ENCODE results near the gene INTS11. TPM values are rescaled to one million over a fixed set of nuclear protein-coding genes. Genes with fewer than 3 reads are reported as not detected.
"Not testable (repeated sequence)": the region's sequence is repeated elsewhere in the genome, so short reads cannot be mapped to it uniquely, and the experiment has no call there.

Gene INTS11
- polyA plus RNA-seq, 3 donors: 110 to 159 (median 153) TPM

GRCh38 chr1:1316199-1316598 lies 8.3 kb downstream of the INTS11 start:
- DNase-seq: not testable (repeated sequence)

GRCh38 chr1:1315435-1315954 lies 9.0 kb downstream of the INTS11 start:
- no peak for DNase-seq

GRCh38 chr1:1314678-1315335 lies 9.7 kb downstream of the INTS11 start:
- no peak for DNase-seq

- no peak for DNase-seq
Measured at GRCh38 chr1:1314237-1314586, 10.2 kb downstream of the INTS11 start.

GRCh38 chr1:1313500-1314236 lies 10.8 kb downstream of the INTS11 start:
- no peak for DNase-seq

GRCh38 chr1:1312450-1313314 lies 11.8 kb downstream of the INTS11 start:
- DNase-seq: no peak

GRCh38 chr1:1311107-1312104 lies 13.1 kb downstream of the INTS11 start:
- no peak for DNase-seq

- DNase-seq: no peak
Measured at GRCh38 chr1:1310476-1311053, 13.9 kb downstream of the INTS11 start.

- no peak for DNase-seq
Measured at GRCh38 chr1:1310109-1310385, 14.4 kb downstream of the INTS11 start.

GRCh38 chr1:1309251-1310108 lies 15.0 kb downstream of the INTS11 start:
- no peak for DNase-seq

GRCh38 chr1:1308756-1309250 lies 15.7 kb downstream of the INTS11 start:
- DNase-seq: no peak

GRCh38 chr1:1307923-1308755 lies 16.3 kb downstream of the INTS11 start, which contains the start of the genes ACAP3 and PUSL1:
Gene ACAP3, minus strand, starts transcription at chr1:1307930. Its CDS starts 115 bp downstream, at chr1:1307815.
Gene PUSL1, plus strand, starts transcription at chr1:1308597. Its CDS starts 47 bp downstream, at chr1:1308644.
- peak; percentile 89 for DNase-seq

GRCh38 chr1:1307261-1307922 lies 17.1 kb downstream of the INTS11 start:
- no peak for DNase-seq

- no peak for DNase-seq
Measured at GRCh38 chr1:1306661-1307260, 17.7 kb downstream of the INTS11 start.

GRCh38 chr1:1306070-1306660 lies 18.3 kb downstream of the INTS11 start:
- DNase-seq: no peak

GRCh38 chr1:1305300-1306069 lies 19.0 kb downstream of the INTS11 start:
- no peak for DNase-seq

Measured in renal pelvis (tissue), 4 donors.